ENCODE measurements around the gene PLPPR1.

- no peak for TF ChIP-seq CTCF (IDR thresholded peaks at IDR 0.05)
- no peak for TF ChIP-seq EZH2 (IDR thresholded peaks at IDR 0.05)
These were observed 296.5 kb downstream of the PLPPR1 start for GRCh38 chr9:101325053-101325452.

All from neural progenitor cell (in vitro differentiated cells).